Mesendoderm (in vitro differentiated cells): ENCODE measurements around the gene DRD2.

Source experiments
- DNase-seq: peaks from one replicate; pipeline ENCODE4 v3.0.0; 2013
- H2AK5ac ChIP-seq: 2 replicates; pipeline ENCODE4 v1.6.1; 2013; ENCODE audit warnings: low read length, inconsistent platforms
- H2BK120ac ChIP-seq: 2 replicates; pipeline ENCODE4 v1.6.1; 2013; ENCODE audit warnings: low read depth, mild to moderate bottlenecking, low read length, moderate library complexity, mixed read lengths
- H2BK15ac ChIP-seq: replicated peaks from 2 replicates; pipeline ENCODE4 v1.6.1; 2013; ENCODE audit warnings: low read depth, mild to moderate bottlenecking, moderate library complexity
- H2BK5ac ChIP-seq: 2 replicates; pipeline ENCODE4 v1.6.1; 2013; ENCODE audit warnings: low read length, inconsistent platforms
- H3K18ac ChIP-seq: 2 replicates; pipeline ENCODE4 v1.6.1; 2013; ENCODE audit warnings: mild to moderate bottlenecking, low read length, mixed read lengths
- H3K23ac ChIP-seq: one replicate; pipeline ENCODE4 v1.6.1; 2013; ENCODE audit warnings: low read length
- H3K27ac ChIP-seq: 2 replicates; pipeline ENCODE4 v1.5.1; 2013; ENCODE audit warnings: low read depth, mild to moderate bottlenecking, inconsistent platforms, low read length, moderate library complexity
- H3K27me3 ChIP-seq: 2 replicates; pipeline ENCODE4 v1.6.1; 2013; ENCODE audit warnings: low read length, control low read depth, mild to moderate bottlenecking, inconsistent platforms; ENCODE audit not compliant: insufficient read depth, poor library complexity
- H3K36me3 ChIP-seq: 2 replicates; pipeline ENCODE4 v1.6.1; 2013; ENCODE audit warnings: low read length, inconsistent platforms; ENCODE audit not compliant: control insufficient read depth, insufficient read depth
- H3K4ac ChIP-seq: one replicate; pipeline ENCODE4 v1.6.1; 2013; ENCODE audit warnings: low read depth, mild to moderate bottlenecking, low read length, moderate library complexity
- H3K4me1 ChIP-seq: 2 replicates; pipeline ENCODE4 v1.6.1; 2013; ENCODE audit warnings: low read depth, low read length, inconsistent platforms; ENCODE audit not compliant: control insufficient read depth
- H3K4me2 ChIP-seq: 2 replicates; pipeline ENCODE4 v1.6.1; 2013; ENCODE audit warnings: low read length
- H3K4me3 ChIP-seq: 2 replicates; pipeline ENCODE4 v1.5.1; 2013; ENCODE audit warnings: mild to moderate bottlenecking, low read length
- H3K56ac ChIP-seq: one replicate; pipeline ENCODE4 v1.6.1; 2013; ENCODE audit warnings: low read length
- H3K79me1 ChIP-seq: 2 replicates; pipeline ENCODE4 v1.6.1; 2013; ENCODE audit warnings: low read length, inconsistent platforms
- H3K79me2 ChIP-seq: 2 replicates; pipeline ENCODE4 v1.6.1; 2013; ENCODE audit warnings: mild to moderate bottlenecking, low read length; ENCODE audit not compliant: control insufficient read depth, insufficient read depth
- H3K9ac ChIP-seq: 2 replicates; pipeline ENCODE4 v1.6.1; 2013; ENCODE audit warnings: low read length, inconsistent platforms
- H4K5ac ChIP-seq: one replicate; pipeline ENCODE4 v1.6.1; 2013; ENCODE audit warnings: low read length
- H4K8ac ChIP-seq: one replicate; pipeline ENCODE4 v1.6.1; 2013; ENCODE audit warnings: low read depth, mild to moderate bottlenecking, control low read depth, low read length, moderate library complexity
- WGBS: extraction: QIAGEN DNeasy Blood & Tissue Kit; methylation state at CpG from one replicate; pipeline ENCODE4 v1.1.7; 2013; ENCODE audit warnings: low lambda C conversion rate, missing lambda C conversion rate; ENCODE audit not compliant: insufficient coverage; ENCODE audit errors: extremely low coverage; 5-methylcytosine and 5-hydroxymethylcytosine counted together

The DRD2 gene

GRCh38 chr11:113396690-113397089 lies 78.5 kb downstream of the DRD2 start:
- Histone ChIP-seq H3K4ac (no peak overlapping the region), H3K9ac (no peak overlapping the region), H3K23ac (no peak overlapping the region), H3K18ac (no peak overlapping the region), H2BK5ac (no peak overlapping the region), H3K27me3 (no peaks in the 10 kb centered on the region), H3K79me2 (no peaks in the 10 kb centered on the region), H2AK5ac (no peak overlapping the region), H3K79me1 (no peaks in the 10 kb centered on the region), H3K36me3 (no peaks in the 10 kb centered on the region), H3K27ac (no peak overlapping the region), H4K8ac (no peak overlapping the region), H2BK120ac (no peak overlapping the region), H3K56ac (no peak overlapping the region), H3K4me1 (no peaks in the 10 kb centered on the region), H4K5ac (no peak overlapping the region), H3K4me3 (no peak overlapping the region), H2BK15ac (no peak overlapping the region), H3K4me2 (no peak overlapping the region)
- no CpG with 5 or more reads among the region's 1 CpG for WGBS
- DNase-seq, result no peak

DNA sequence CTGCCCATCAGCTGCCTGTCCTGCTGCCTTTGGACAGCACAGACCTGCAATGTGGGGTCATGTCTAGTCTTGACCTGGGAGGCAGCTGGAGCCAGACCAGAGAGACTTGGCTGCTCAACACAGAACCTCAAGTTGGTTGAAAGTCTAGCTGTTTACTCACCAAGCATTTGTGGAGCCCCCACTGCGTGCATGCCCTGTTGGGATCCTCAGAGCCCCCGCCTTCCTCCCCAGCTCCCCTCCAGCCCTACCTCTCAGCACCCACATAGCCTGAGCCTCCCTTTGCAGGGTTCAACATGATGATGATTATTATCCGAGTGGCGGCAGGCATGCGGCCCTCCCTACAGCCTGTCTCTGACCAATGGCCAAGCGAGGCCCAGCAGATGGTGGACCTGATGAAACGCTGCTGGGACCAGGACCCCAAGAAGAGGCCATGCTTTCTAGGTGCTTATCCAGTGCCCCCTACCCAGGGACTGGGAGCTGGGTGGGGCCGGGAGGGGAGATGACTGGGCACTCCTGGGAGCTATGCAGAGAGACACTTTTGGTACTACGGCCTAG lies 79.3 kb downstream of the DRD2 start:
- no peaks in the 10 kb centered on the region for H3K27me3 ChIP-seq
- no CpG with 5 or more reads among the region's 9 CpGs for WGBS
- H3K4me3 ChIP-seq, result no peak overlapping the region
- no peaks in the 10 kb centered on the region for H3K4me1 ChIP-seq
- no peaks in the 10 kb centered on the region for H3K79me1 ChIP-seq
- no peak overlapping the region for H4K8ac ChIP-seq
- no peak overlapping the region for H3K56ac ChIP-seq
- no peak overlapping the region for H3K9ac ChIP-seq
- DNase-seq, result no peak
- H3K18ac ChIP-seq, result no peak overlapping the region
- no peak overlapping the region for H3K27ac ChIP-seq
- no peak overlapping the region for H3K23ac ChIP-seq
- no peak overlapping the region for H4K5ac ChIP-seq
- H2BK120ac ChIP-seq, result no peak overlapping the region
- no peak overlapping the region for H3K4me2 ChIP-seq
- no peak overlapping the region for H3K4ac ChIP-seq
- no peak overlapping the region for H2BK15ac ChIP-seq
- no peak overlapping the region for H2BK5ac ChIP-seq
- no peaks in the 10 kb centered on the region for H3K79me2 ChIP-seq
- H3K36me3 ChIP-seq, result no peaks in the 10 kb centered on the region
- no peak overlapping the region for H2AK5ac ChIP-seq

DNA sequence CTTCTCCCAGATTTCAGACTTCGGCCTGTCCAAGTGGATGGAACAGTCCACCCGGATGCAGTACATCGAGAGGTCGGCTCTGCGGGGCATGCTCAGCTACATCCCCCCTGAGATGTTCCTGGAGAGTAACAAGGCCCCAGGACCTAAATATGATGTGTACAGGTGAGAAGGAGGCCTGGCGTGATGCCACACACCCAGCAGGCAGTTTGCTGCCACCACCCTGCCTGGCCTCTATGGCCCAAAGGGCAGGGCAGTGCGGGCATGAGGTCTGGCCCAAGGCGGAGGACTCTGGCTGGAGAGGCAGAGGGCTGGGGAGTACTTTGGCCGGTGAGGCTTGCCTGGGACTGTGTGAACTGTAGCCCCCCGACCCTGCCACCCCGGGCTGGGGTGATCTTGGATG lies 80.3 kb downstream of the DRD2 start:
- Histone ChIP-seq H3K18ac (no peak overlapping the region), H2AK5ac (no peak overlapping the region), H3K27me3 (no peaks in the 10 kb centered on the region), H3K4me3 (no peak overlapping the region), H2BK5ac (no peak overlapping the region), H4K8ac (no peak overlapping the region), H3K27ac (no peak overlapping the region), H3K79me1 (no peaks in the 10 kb centered on the region), H2BK15ac (no peak overlapping the region), H3K79me2 (no peaks in the 10 kb centered on the region), H3K36me3 (no peaks in the 10 kb centered on the region), H2BK120ac (no peak overlapping the region), H3K4me1 (peaks cover 1% of the 10 kb centered on the region), H3K23ac (no peak overlapping the region), H3K4me2 (no peak overlapping the region), H3K56ac (no peak overlapping the region), H3K9ac (no peak overlapping the region), H4K5ac (no peak overlapping the region), H3K4ac (no peak overlapping the region)
- no peak for DNase-seq
- WGBS, result no CpG with 5 or more reads among the region's 11 CpGs

DNA sequence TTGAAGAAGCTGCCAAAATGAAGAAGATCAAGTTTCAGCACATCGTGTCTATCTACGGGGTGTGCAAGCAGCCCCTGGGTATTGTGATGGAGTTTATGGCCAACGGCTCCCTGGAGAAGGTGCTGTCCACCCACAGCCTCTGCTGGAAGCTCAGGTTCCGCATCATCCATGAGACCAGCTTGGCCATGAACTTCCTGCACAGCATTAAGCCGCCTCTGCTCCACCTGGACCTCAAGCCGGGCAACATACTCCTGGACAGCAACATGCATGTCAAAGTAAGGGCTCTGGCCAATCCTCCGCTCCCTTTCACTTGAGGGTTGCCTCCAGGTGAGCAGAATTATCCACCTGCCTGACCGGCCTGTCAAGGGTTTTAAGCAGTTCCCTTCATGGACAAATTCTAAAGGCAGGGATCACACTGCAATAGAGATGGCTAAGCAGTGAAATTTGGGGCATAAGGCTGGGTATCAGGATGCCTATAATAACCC lies 81.7 kb downstream of the DRD2 start:
- Histone ChIP-seq H3K18ac (no peak overlapping the region), H3K36me3 (no peaks in the 10 kb centered on the region), H3K79me2 (no peaks in the 10 kb centered on the region), H2BK120ac (no peak overlapping the region), H3K4me2 (no peak overlapping the region), H3K4me1 (peaks cover 8% of the 10 kb centered on the region), H2BK15ac (no peak overlapping the region), H3K56ac (no peak overlapping the region), H3K4ac (no peak overlapping the region), H3K23ac (no peak overlapping the region), H3K9ac (no peak overlapping the region), H3K27ac (no peak overlapping the region), H3K4me3 (no peak overlapping the region), H4K8ac (no peak overlapping the region), H3K27me3 (no peaks in the 10 kb centered on the region), H2AK5ac (no peak overlapping the region), H4K5ac (no peak overlapping the region), H2BK5ac (no peak overlapping the region), H3K79me1 (no peaks in the 10 kb centered on the region)
- WGBS, result no CpG with 5 or more reads among the region's 8 CpGs
- no peak for DNase-seq

DNA sequence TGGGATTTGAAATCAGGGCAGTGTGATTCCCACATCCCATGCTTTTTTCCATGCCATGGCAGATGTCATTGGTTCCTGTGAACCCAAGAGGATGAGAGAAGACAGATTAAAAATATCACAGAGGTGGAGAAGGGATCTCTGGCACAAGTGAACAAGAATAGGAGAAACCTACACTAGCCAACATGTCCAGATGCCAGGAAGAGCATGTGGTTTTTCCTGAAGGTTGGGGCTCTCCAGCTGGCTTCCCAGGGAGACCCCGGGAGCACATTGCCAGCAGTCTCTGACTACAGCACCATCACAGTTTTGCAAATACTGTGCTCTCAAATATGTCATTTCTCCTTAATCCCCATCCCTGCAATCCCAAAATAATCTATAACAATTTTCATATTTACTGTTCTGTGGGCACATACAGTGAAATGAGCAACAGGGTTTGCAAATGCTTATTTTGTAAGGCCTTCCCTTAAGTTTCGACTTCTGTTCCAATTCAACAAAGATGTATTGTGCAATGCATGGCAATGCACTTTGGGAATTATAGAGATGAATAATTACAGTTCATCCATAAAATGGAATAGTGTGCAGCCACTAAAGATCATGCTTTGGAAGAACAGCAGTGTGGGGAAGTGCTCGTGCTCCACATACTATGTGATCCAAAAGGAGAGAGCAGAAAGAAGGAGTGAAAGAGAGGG lies 82.8 kb downstream of the DRD2 start:
- no peak overlapping the region for H2BK5ac ChIP-seq

GRCh38 chr11:113389272-113389671 lies 85.9 kb downstream of the DRD2 start:
- no peak overlapping the region for H3K4me2 ChIP-seq
- DNase-seq, result peak; percentile 89
- no peaks in the 10 kb centered on the region for H3K79me2 ChIP-seq
- no peak overlapping the region for H3K56ac ChIP-seq
- no peaks in the 10 kb centered on the region for H3K27me3 ChIP-seq
- H3K4ac ChIP-seq, result no peak overlapping the region
- no peak overlapping the region for H3K23ac ChIP-seq
- WGBS, result no CpG with 5 or more reads among the region's 3 CpGs
- H4K5ac ChIP-seq, result no peak overlapping the region
- H2AK5ac ChIP-seq, result no peak overlapping the region
- H3K36me3 ChIP-seq, result no peaks in the 10 kb centered on the region
- H2BK120ac ChIP-seq, result no peak overlapping the region
- H3K27ac ChIP-seq, result no peak overlapping the region
- H4K8ac ChIP-seq, result no peak overlapping the region
- H3K4me3 ChIP-seq, result no peak overlapping the region
- H2BK5ac ChIP-seq, result no peak overlapping the region
- no peak overlapping the region for H3K9ac ChIP-seq
- no peaks in the 10 kb centered on the region for H3K79me1 ChIP-seq
- H2BK15ac ChIP-seq, result no peak overlapping the region
- H3K18ac ChIP-seq, result no peak overlapping the region
- peaks cover 17% of the 10 kb centered on the region for H3K4me1 ChIP-seq

More for the DNA sequence above, 82.8 kb downstream of the DRD2 start:
- WGBS, result no CpG with 5 or more reads among the region's 3 CpGs
- H3K27me3 ChIP-seq, result no peaks in the 10 kb centered on the region
- no peak overlapping the region for H3K18ac ChIP-seq
- H3K79me1 ChIP-seq, result no peaks in the 10 kb centered on the region
- no peak overlapping the region for H3K27ac ChIP-seq
- no peak overlapping the region for H3K23ac ChIP-seq
- H3K4me1 ChIP-seq, result peaks cover 13% of the 10 kb centered on the region
- H3K4ac ChIP-seq, result no peak overlapping the region
- H3K4me3 ChIP-seq, result no peak overlapping the region
- H3K36me3 ChIP-seq, result no peaks in the 10 kb centered on the region
- H4K5ac ChIP-seq, result no peak overlapping the region
- no peak overlapping the region for H3K56ac ChIP-seq
- H2AK5ac ChIP-seq, result no peak overlapping the region
- no peak for DNase-seq
- no peak overlapping the region for H3K4me2 ChIP-seq
- H3K9ac ChIP-seq, result no peak overlapping the region
- no peak overlapping the region for H2BK15ac ChIP-seq
- H3K79me2 ChIP-seq, result no peaks in the 10 kb centered on the region
- H4K8ac ChIP-seq, result no peak overlapping the region
- H2BK120ac ChIP-seq, result no peak overlapping the region
